ENCODE measurements around the gene FGF7. TPM values are rescaled to one million over a fixed set of nuclear protein-coding genes. Genes with fewer than 3 reads are reported as not detected.

The FGF7 gene
- polyA plus RNA-seq, 2 donors: 2.7 to 4.3 TPM

DNA sequence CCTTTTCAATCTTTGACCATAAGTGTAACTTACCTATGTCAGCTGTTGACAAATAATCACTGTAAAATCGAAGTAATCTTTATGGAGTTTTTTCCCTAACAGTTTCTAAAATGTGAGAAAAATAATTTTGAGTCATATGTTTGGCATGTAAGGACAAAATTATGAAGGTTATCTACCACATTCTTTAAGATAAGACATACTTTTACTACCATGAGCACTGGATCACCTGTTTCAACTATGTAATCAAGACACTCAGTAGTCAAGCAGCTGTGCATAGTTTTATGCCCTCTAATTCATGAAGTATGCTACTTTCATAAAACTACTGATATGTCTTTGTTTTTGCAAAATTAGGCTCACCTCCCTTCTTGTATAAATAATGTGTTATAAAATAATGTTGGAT, 12.1 kb downstream of the FGF7 start:
- no peaks in the 10 kb centered on the region for H3K27me3 ChIP-seq (ENCODE audit: control insufficient read depth in 1 of 2, insufficient read depth in 2 of 2, low read length in 2 of 2)
- H3K9me3 ChIP-seq (ENCODE audit: control insufficient read depth in 2 of 2, insufficient read depth in 1 of 2, low read depth in 1 of 2, low read length in 1 of 2): no peaks in the 10 kb centered on the region
- no peak overlapping the region for H3K27ac ChIP-seq (ENCODE audit: low read depth in 2 of 2, low read length in 1 of 2)
- no peak overlapping the region for H3K4me3 ChIP-seq (ENCODE audit: low read depth in 1 of 2, low read length in 2 of 2)
- no peaks in the 10 kb centered on the region for H3K4me1 ChIP-seq (ENCODE audit: control insufficient read depth in 2 of 2, insufficient read depth in 2 of 2, low read length in 1 of 2)
- no peaks in the 10 kb centered on the region for H3K36me3 ChIP-seq (ENCODE audit: control insufficient read depth in 2 of 2, insufficient read depth in 2 of 2, low read length in 1 of 2)
- 52 to 76% methylated on average over 1 of the region's 1 CpG for WGBS, 2 donors

DNA sequence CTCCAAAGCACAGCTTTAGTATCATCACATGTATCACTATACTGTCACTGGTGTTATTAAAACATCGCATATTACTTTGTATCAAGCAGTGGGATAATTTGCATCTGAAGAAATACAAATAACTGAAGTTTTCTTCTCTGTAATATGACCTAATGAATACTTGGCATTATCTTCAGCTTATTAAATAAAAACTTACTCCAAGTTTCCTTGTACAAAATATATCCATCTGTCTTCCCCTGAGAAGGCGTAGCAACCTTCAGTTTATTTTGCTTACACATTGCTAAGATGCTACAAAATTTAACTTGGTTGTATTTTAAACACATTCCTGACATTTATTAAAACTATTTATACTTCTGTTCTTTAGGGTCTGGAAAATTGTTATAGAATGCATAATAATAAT, 13.7 kb downstream of the FGF7 start:
- Histone ChIP-seq H3K9me3 (ENCODE audit: control insufficient read depth in 2 of 2, insufficient read depth in 1 of 2, low read depth in 1 of 2, low read length in 1 of 2) (no peaks in the 10 kb centered on the region), H3K27ac (ENCODE audit: low read depth in 2 of 2, low read length in 1 of 2) (no peak overlapping the region), H3K4me1 (ENCODE audit: control insufficient read depth in 2 of 2, insufficient read depth in 2 of 2, low read length in 1 of 2) (no peaks in the 10 kb centered on the region), H3K36me3 (ENCODE audit: control insufficient read depth in 2 of 2, insufficient read depth in 2 of 2, low read length in 1 of 2) (no peaks in the 10 kb centered on the region), H3K4me3 (ENCODE audit: low read depth in 1 of 2, low read length in 2 of 2) (no peak overlapping the region), H3K27me3 (ENCODE audit: control insufficient read depth in 1 of 2, insufficient read depth in 2 of 2, low read length in 2 of 2) (no peaks in the 10 kb centered on the region)
- 74 to 81% methylated on average over 2 of the region's 2 CpGs for WGBS, 2 donors

DNA sequence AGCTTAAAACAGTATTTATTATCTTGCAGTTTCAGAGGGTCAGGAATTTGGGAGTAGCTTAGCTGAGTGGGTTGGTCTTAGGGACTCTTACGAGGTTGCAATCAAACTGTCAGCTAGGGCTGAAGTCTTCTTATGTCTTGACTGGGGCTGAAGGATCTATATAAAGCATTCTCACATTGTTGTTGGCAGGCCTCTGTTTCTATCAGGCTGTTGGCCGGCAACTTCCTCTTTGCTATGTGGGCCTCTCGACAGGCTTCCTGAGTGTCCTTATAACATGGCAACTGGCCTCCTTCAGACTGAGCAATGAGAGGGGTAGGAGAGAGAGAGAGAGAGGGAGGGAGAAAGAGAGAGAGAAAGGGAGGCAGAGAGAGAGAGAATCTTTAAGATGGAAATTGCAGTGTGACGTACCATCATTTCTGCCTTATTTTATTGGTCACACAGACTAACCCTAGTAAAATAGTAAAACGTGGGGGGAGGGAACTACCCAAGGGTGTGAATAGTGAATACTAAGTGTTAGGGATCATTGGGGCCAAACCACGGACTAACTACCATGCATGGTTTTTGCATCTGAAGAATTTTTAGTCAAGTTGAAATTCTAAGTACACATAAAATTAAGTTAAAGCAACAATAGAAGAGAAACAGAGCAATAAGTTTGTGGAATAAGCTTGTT, 16.1 kb downstream of the FGF7 start:
- Histone ChIP-seq H3K27ac (ENCODE audit: low read depth in 2 of 2, low read length in 1 of 2) (peak overlapping the region in 1 of 2 donors; percentile 14), H3K36me3 (ENCODE audit: control insufficient read depth in 2 of 2, insufficient read depth in 2 of 2, low read length in 1 of 2) (no peaks in the 10 kb centered on the region), H3K9me3 (ENCODE audit: control insufficient read depth in 2 of 2, insufficient read depth in 1 of 2, low read depth in 1 of 2, low read length in 1 of 2) (no peaks in the 10 kb centered on the region), H3K4me3 (ENCODE audit: low read depth in 1 of 2, low read length in 2 of 2) (no peak overlapping the region), H3K4me1 (ENCODE audit: control insufficient read depth in 2 of 2, insufficient read depth in 2 of 2, low read length in 1 of 2) (no peaks in the 10 kb centered on the region), H3K27me3 (ENCODE audit: control insufficient read depth in 1 of 2, insufficient read depth in 2 of 2, low read length in 2 of 2) (no peaks in the 10 kb centered on the region)
- WGBS, 2 donors: 52 to 57% methylated on average over 6 of the region's 6 CpGs

- Histone ChIP-seq H3K9me3 (ENCODE audit: control insufficient read depth in 2 of 2, insufficient read depth in 1 of 2, low read depth in 1 of 2, low read length in 1 of 2) (no peaks in the 10 kb centered on the region), H3K4me1 (ENCODE audit: control insufficient read depth in 2 of 2, insufficient read depth in 2 of 2, low read length in 1 of 2) (no peaks in the 10 kb centered on the region), H3K27me3 (ENCODE audit: control insufficient read depth in 1 of 2, insufficient read depth in 2 of 2, low read length in 2 of 2) (no peaks in the 10 kb centered on the region), H3K27ac (ENCODE audit: low read depth in 2 of 2, low read length in 1 of 2) (no peak overlapping the region), H3K36me3 (ENCODE audit: control insufficient read depth in 2 of 2, insufficient read depth in 2 of 2, low read length in 1 of 2) (no peaks in the 10 kb centered on the region), H3K4me3 (ENCODE audit: low read depth in 1 of 2, low read length in 2 of 2) (no peak overlapping the region)
- 39 to 50% methylated on average over 5 of the region's 5 CpGs for WGBS, 2 donors
Measured at GRCh38 chr15:49439678-49440395, 16.8 kb downstream of the FGF7 start.

GRCh38 chr15:49441356-49441755, 18.3 kb downstream of the FGF7 start:
- Histone ChIP-seq H3K27ac (ENCODE audit: low read depth in 2 of 2, low read length in 1 of 2) (no peak overlapping the region), H3K4me3 (ENCODE audit: low read depth in 1 of 2, low read length in 2 of 2) (no peak overlapping the region), H3K4me1 (ENCODE audit: control insufficient read depth in 2 of 2, insufficient read depth in 2 of 2, low read length in 1 of 2) (no peaks in the 10 kb centered on the region), H3K9me3 (ENCODE audit: control insufficient read depth in 2 of 2, insufficient read depth in 1 of 2, low read depth in 1 of 2, low read length in 1 of 2) (no peaks in the 10 kb centered on the region), H3K36me3 (ENCODE audit: control insufficient read depth in 2 of 2, insufficient read depth in 2 of 2, low read length in 1 of 2) (no peaks in the 10 kb centered on the region), H3K27me3 (ENCODE audit: control insufficient read depth in 1 of 2, insufficient read depth in 2 of 2, low read length in 2 of 2) (no peaks in the 10 kb centered on the region)

DNA sequence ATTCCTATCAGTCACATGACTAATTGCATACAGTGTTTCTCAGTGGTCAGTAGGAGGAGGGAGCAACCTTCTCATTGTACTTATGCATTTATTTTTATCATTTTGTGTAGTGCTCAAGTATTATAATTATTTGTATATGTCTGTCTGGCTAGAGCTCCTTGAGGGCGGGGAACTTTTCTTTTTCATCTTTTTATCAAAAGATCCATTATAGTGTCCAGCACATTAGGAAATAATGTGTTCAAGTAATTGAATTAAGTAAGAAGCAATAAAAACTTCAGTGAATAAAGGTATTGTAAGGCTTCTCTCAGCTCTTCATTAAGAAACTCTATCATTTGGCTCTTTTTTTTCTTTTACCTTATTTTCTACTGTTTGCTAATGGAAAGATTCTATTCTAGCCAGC, 18.8 kb downstream of the FGF7 start:
- Histone ChIP-seq H3K27me3 (ENCODE audit: control insufficient read depth in 1 of 2, insufficient read depth in 2 of 2, low read length in 2 of 2) (no peaks in the 10 kb centered on the region), H3K9me3 (ENCODE audit: control insufficient read depth in 2 of 2, insufficient read depth in 1 of 2, low read depth in 1 of 2, low read length in 1 of 2) (no peaks in the 10 kb centered on the region), H3K4me1 (ENCODE audit: control insufficient read depth in 2 of 2, insufficient read depth in 2 of 2, low read length in 1 of 2) (no peaks in the 10 kb centered on the region), H3K36me3 (ENCODE audit: control insufficient read depth in 2 of 2, insufficient read depth in 2 of 2, low read length in 1 of 2) (no peaks in the 10 kb centered on the region), H3K4me3 (ENCODE audit: low read depth in 1 of 2, low read length in 2 of 2) (no peak overlapping the region), H3K27ac (ENCODE audit: low read depth in 2 of 2, low read length in 1 of 2) (no peak overlapping the region)
- WGBS, 2 donors: 90 to 100% methylated on average over 1 of the region's 1 CpG

- H3K9me3 ChIP-seq (ENCODE audit: control insufficient read depth in 2 of 2, insufficient read depth in 1 of 2, low read depth in 1 of 2, low read length in 1 of 2): no peaks in the 10 kb centered on the region
- H3K4me3 ChIP-seq (ENCODE audit: low read depth in 1 of 2, low read length in 2 of 2): no peak overlapping the region
- no peak overlapping the region for H3K27ac ChIP-seq (ENCODE audit: low read depth in 2 of 2, low read length in 1 of 2)
- no peaks in the 10 kb centered on the region for H3K4me1 ChIP-seq (ENCODE audit: control insufficient read depth in 2 of 2, insufficient read depth in 2 of 2, low read length in 1 of 2)
- no peaks in the 10 kb centered on the region for H3K36me3 ChIP-seq (ENCODE audit: control insufficient read depth in 2 of 2, insufficient read depth in 2 of 2, low read length in 1 of 2)
- 63 to 72% methylated on average over 1 of the region's 1 CpG for WGBS, 2 donors
- H3K27me3 ChIP-seq (ENCODE audit: control insufficient read depth in 1 of 2, insufficient read depth in 2 of 2, low read length in 2 of 2): no peaks in the 10 kb centered on the region
Measured at GRCh38 chr15:49452595-49452994, 29.6 kb downstream of the FGF7 start.

- Histone ChIP-seq H3K4me3 (ENCODE audit: low read depth in 1 of 2, low read length in 2 of 2) (no peak overlapping the region), H3K27ac (ENCODE audit: low read depth in 2 of 2, low read length in 1 of 2) (no peak overlapping the region)
Measured at GRCh38 chr15:49456166-49456565, 33.1 kb downstream of the FGF7 start.

DNA sequence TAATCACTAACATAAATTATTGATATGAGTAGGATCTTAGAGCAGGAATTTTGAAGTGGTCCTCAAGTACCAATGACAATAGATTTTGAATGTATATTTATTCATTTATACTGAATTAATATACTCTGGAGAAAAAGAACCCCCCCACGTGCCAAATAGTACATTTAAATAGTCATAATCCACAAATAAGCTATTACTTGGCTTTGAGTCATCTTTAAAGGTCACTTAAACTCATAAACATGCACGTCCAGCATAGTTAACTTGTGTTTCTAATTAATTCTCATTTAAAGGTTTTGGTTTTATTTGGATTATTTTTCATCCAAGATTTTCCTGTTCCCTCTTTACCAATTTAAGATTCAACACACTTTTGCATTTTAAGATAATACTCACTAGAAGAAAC, 35.1 kb downstream of the FGF7 start:
- Histone ChIP-seq H3K9me3 (ENCODE audit: control insufficient read depth in 2 of 2, insufficient read depth in 1 of 2, low read depth in 1 of 2, low read length in 1 of 2) (no peaks in the 10 kb centered on the region), H3K4me3 (ENCODE audit: low read depth in 1 of 2, low read length in 2 of 2) (no peak overlapping the region), H3K27me3 (ENCODE audit: control insufficient read depth in 1 of 2, insufficient read depth in 2 of 2, low read length in 2 of 2) (no peaks in the 10 kb centered on the region), H3K36me3 (ENCODE audit: control insufficient read depth in 2 of 2, insufficient read depth in 2 of 2, low read length in 1 of 2) (no peaks in the 10 kb centered on the region), H3K4me1 (ENCODE audit: control insufficient read depth in 2 of 2, insufficient read depth in 2 of 2, low read length in 1 of 2) (no peaks in the 10 kb centered on the region), H3K27ac (ENCODE audit: low read depth in 2 of 2, low read length in 1 of 2) (no peak overlapping the region)
- 25 to 26% methylated on average over 2 of the region's 2 CpGs for WGBS, 2 donors

More at GRCh38 chr15:49456166-49456565, 33.1 kb downstream of the FGF7 start:
- H3K4me1 ChIP-seq (ENCODE audit: control insufficient read depth in 2 of 2, insufficient read depth in 2 of 2, low read length in 1 of 2): no peaks in the 10 kb centered on the region
- no peaks in the 10 kb centered on the region for H3K27me3 ChIP-seq (ENCODE audit: control insufficient read depth in 1 of 2, insufficient read depth in 2 of 2, low read length in 2 of 2)
- H3K36me3 ChIP-seq (ENCODE audit: control insufficient read depth in 2 of 2, insufficient read depth in 2 of 2, low read length in 1 of 2): no peaks in the 10 kb centered on the region
- no peaks in the 10 kb centered on the region for H3K9me3 ChIP-seq (ENCODE audit: control insufficient read depth in 2 of 2, insufficient read depth in 1 of 2, low read depth in 1 of 2, low read length in 1 of 2)

DNA sequence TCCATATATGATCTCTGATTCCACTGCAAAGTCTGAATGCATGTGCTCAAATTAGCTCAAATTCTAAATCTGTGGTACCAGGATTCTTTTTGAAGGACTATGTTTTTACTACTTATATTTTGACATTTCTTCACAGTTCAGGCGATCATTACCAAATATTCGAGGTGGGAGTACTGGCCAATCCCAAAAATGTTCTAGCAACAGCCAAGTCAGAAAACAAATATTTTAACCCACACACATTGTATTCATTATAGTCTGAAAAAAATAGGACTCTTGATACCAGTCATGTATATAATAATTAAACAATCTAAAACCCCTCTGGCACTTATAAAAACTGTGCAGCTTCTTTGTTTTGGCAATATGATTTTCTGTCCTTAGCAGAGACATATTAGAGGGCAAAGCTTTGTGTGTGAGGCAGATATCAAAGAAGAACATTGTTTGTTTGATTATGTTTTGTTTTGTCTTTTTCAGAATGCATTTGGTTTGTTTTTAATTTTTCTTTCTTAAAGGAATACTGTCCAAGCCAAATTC, 37.4 kb downstream of the FGF7 start:
- no peaks in the 10 kb centered on the region for H3K36me3 ChIP-seq (ENCODE audit: control insufficient read depth in 2 of 2, insufficient read depth in 2 of 2, low read length in 1 of 2)
- no peak overlapping the region for H3K4me3 ChIP-seq (ENCODE audit: low read depth in 1 of 2, low read length in 2 of 2)
- no peaks in the 10 kb centered on the region for H3K9me3 ChIP-seq (ENCODE audit: control insufficient read depth in 2 of 2, insufficient read depth in 1 of 2, low read depth in 1 of 2, low read length in 1 of 2)
- H3K27ac ChIP-seq (ENCODE audit: low read depth in 2 of 2, low read length in 1 of 2): no peak overlapping the region
- H3K27me3 ChIP-seq (ENCODE audit: control insufficient read depth in 1 of 2, insufficient read depth in 2 of 2, low read length in 2 of 2): no peaks in the 10 kb centered on the region
- WGBS, 2 donors: 45 to 54% methylated on average over 2 of the region's 2 CpGs
- H3K4me1 ChIP-seq (ENCODE audit: control insufficient read depth in 2 of 2, insufficient read depth in 2 of 2, low read length in 1 of 2): no peaks in the 10 kb centered on the region
